ENCODE data around the gene FAF1. TPM values are rescaled to one million over a fixed set of nuclear protein-coding genes. Genes with fewer than 3 reads are reported as not detected.

Gene FAF1
- total and polyA plus RNA-seq, 2 of the 8 experiments (the other 6 are each of a cell fraction or from before 2014, with no cell fraction given), result 10.8 to 65.9 TPM

DNA sequence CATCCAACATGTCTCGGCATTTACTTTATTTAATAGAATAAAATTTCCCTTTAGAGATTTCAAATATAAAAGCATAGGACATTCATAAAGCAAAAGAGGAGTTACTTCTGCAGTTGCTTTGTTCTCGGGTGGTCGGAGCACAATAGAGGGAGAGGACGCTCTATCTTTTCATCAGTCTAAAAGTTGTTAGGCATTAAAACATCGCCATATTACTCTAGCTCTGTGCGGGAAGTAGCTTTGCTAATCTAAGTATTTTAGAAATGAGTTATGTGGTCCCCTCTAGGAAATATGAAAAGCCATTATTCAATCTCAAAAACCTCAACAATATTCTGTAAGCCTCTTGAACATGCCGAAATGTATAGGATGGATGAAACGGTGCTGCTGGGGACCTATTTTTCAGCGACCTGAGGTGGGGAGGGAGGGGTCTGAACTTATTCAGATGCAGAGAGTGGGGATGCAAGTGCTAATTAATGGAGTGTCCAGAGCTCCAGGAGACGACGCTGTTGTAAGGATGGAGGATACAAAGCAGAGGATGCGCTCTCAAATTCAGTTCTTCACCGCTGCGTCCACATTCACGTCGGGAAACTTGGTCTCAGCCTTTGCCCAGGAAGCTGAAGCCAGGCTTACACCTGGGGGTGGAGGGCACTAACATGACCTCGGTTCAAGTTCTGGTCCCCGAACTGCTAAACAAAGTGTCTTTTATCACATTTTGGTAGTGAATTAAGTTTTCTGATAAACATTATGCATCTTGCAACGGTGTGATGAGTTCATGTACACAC is 16.2 kb upstream of the FAF1 start (continued):
- TF ChIP-seq, protein P1, sequence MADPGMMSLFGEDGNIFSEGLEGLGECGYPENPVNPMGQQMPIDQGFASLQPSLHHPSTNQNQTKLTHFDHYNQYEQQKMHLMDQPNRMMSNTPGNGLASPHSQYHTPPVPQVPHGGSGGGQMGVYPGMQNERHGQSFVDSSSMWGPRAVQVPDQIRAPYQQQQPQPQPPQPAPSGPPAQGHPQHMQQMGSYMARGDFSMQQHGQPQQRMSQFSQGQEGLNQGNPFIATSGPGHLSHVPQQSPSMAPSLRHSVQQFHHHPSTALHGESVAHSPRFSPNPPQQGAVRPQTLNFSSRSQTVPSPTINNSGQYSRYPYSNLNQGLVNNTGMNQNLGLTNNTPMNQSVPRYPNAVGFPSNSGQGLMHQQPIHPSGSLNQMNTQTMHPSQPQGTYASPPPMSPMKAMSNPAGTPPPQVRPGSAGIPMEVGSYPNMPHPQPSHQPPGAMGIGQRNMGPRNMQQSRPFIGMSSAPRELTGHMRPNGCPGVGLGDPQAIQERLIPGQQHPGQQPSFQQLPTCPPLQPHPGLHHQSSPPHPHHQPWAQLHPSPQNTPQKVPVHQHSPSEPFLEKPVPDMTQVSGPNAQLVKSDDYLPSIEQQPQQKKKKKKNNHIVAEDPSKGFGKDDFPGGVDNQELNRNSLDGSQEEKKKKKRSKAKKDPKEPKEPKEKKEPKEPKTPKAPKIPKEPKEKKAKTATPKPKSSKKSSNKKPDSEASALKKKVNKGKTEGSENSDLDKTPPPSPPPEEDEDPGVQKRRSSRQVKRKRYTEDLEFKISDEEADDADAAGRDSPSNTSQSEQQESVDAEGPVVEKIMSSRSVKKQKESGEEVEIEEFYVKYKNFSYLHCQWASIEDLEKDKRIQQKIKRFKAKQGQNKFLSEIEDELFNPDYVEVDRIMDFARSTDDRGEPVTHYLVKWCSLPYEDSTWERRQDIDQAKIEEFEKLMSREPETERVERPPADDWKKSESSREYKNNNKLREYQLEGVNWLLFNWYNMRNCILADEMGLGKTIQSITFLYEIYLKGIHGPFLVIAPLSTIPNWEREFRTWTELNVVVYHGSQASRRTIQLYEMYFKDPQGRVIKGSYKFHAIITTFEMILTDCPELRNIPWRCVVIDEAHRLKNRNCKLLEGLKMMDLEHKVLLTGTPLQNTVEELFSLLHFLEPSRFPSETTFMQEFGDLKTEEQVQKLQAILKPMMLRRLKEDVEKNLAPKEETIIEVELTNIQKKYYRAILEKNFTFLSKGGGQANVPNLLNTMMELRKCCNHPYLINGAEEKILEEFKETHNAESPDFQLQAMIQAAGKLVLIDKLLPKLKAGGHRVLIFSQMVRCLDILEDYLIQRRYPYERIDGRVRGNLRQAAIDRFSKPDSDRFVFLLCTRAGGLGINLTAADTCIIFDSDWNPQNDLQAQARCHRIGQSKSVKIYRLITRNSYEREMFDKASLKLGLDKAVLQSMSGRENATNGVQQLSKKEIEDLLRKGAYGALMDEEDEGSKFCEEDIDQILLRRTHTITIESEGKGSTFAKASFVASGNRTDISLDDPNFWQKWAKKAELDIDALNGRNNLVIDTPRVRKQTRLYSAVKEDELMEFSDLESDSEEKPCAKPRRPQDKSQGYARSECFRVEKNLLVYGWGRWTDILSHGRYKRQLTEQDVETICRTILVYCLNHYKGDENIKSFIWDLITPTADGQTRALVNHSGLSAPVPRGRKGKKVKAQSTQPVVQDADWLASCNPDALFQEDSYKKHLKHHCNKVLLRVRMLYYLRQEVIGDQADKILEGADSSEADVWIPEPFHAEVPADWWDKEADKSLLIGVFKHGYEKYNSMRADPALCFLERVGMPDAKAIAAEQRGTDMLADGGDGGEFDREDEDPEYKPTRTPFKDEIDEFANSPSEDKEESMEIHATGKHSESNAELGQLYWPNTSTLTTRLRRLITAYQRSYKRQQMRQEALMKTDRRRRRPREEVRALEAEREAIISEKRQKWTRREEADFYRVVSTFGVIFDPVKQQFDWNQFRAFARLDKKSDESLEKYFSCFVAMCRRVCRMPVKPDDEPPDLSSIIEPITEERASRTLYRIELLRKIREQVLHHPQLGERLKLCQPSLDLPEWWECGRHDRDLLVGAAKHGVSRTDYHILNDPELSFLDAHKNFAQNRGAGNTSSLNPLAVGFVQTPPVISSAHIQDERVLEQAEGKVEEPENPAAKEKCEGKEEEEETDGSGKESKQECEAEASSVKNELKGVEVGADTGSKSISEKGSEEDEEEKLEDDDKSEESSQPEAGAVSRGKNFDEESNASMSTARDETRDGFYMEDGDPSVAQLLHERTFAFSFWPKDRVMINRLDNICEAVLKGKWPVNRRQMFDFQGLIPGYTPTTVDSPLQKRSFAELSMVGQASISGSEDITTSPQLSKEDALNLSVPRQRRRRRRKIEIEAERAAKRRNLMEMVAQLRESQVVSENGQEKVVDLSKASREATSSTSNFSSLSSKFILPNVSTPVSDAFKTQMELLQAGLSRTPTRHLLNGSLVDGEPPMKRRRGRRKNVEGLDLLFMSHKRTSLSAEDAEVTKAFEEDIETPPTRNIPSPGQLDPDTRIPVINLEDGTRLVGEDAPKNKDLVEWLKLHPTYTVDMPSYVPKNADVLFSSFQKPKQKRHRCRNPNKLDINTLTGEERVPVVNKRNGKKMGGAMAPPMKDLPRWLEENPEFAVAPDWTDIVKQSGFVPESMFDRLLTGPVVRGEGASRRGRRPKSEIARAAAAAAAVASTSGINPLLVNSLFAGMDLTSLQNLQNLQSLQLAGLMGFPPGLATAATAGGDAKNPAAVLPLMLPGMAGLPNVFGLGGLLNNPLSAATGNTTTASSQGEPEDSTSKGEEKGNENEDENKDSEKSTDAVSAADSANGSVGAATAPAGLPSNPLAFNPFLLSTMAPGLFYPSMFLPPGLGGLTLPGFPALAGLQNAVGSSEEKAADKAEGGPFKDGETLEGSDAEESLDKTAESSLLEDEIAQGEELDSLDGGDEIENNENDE (IDR thresholded peaks at IDR 0.05; ENCODE audit: insufficient replicate concordance, low read length), result no peak

All from H1 (cell line).